SW 1271 (cell line): ENCODE data around the gene PTPRN2.

Experiments used
- DNase-seq, 2 experiments: peaks; one replicate each; lab custom pipeline; 2025; lab: John Stamatoyannopoulos, UW

The PTPRN2 gene

GRCh38 chr7:157662981-157663716, 924.5 kb downstream of the PTPRN2 start:
- no peak for DNase-seq

- DNase-seq: no peak
Observed at GRCh38 chr7:157662110-157662791, 925.4 kb downstream of the PTPRN2 start.

GRCh38 chr7:157661611-157661975, 926.0 kb downstream of the PTPRN2 start:
- DNase-seq: no peak

- no peak for DNase-seq
Observed at GRCh38 chr7:157660971-157661610, 926.5 kb downstream of the PTPRN2 start.

- DNase-seq: no peak
Observed at GRCh38 chr7:157658851-157659412, 928.7 kb downstream of the PTPRN2 start.

GRCh38 chr7:157657741-157658740, 929.6 kb downstream of the PTPRN2 start:
- no peak for DNase-seq

GRCh38 chr7:157656195-157656769, 931.3 kb downstream of the PTPRN2 start:
- no peak for DNase-seq

- no peak for DNase-seq
Observed at GRCh38 chr7:157654350-157654749, 933.3 kb downstream of the PTPRN2 start.

- DNase-seq: no peak
Observed at GRCh38 chr7:157653827-157654207, 933.8 kb downstream of the PTPRN2 start.

- no peak for DNase-seq
Observed at GRCh38 chr7:157652954-157653826, 934.4 kb downstream of the PTPRN2 start.

- DNase-seq: no peak
Observed at GRCh38 chr7:157652161-157652953, 935.3 kb downstream of the PTPRN2 start.

GRCh38 chr7:157651366-157652160, 936.1 kb downstream of the PTPRN2 start:
- no peak for DNase-seq

GRCh38 chr7:157650801-157651200, 936.8 kb downstream of the PTPRN2 start:
- DNase-seq: no peak

- no peak for DNase-seq
Observed at GRCh38 chr7:157650131-157650631, 937.4 kb downstream of the PTPRN2 start.

- DNase-seq: no peak
Observed at GRCh38 chr7:157646551-157646950, 941.1 kb downstream of the PTPRN2 start.

- DNase-seq: no peak
Observed at GRCh38 chr7:157645539-157645938, 942.1 kb downstream of the PTPRN2 start.

GRCh38 chr7:157644946-157645345, 942.7 kb downstream of the PTPRN2 start:
- DNase-seq: no peak

- no peak for DNase-seq
Observed at GRCh38 chr7:157643525-157643970, 944.1 kb downstream of the PTPRN2 start.
